Ramos (cell line): ENCODE results near the gene ABCB8.

Experiments
- in situ Hi-C: fragments of 300-500 bp; cut with MboI; formaldehyde crosslinking; loops from one replicate; pipeline ENCODE4 v1.14.3; 2022; ENCODE audit warnings: low sequenced_read_pairs; ENCODE audit not compliant: unreplicated experiment

The ABCB8 gene

DNA sequence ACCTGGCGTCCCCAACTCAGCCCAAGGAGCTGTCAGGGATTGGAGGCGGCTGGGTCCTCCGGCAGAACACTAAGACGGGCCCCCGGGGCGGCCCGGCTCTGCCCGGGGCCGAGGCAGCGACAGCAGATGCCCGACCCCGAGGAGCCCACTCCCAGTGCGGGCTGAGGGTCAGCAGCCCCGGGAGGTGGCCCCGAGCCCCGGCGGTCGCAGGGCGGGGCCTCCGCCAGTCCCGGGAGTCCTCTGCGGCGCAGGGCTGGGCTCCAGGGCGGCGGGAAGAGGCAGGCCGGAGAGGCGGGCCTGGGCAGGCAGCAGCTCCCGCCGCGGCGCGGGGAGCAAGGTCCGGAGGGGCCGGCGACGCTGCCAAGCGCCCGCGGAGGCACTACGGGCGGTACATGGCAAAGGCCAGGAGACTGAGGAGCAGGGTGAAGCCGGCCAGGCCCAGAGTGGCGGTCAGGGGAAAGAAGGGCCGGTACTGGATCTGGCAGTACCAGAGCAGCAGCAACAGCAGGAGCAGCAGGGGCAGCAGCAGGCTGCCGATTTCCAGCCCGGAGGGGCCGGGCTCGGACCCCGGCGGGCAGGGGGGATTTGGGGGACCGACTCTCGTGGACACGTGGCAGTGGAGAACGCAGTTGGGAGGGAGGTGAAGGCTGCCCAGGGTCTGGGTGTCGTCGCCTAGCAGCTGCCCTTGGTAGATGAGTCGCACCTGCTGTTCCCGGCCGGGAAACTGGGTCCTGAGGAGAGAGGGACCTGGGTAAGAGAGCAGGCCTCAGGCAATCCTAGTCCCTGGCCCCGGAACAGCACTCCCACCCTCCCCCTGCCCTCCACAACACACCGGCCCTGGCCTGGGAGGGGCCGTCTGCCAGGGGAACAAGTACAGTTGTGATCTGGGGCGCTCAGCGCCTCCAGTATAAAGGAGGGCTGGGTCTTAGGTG is 53.2 kb downstream of the ABCB8 start:
- in situ Hi-C loops: no loop called here

DNA sequence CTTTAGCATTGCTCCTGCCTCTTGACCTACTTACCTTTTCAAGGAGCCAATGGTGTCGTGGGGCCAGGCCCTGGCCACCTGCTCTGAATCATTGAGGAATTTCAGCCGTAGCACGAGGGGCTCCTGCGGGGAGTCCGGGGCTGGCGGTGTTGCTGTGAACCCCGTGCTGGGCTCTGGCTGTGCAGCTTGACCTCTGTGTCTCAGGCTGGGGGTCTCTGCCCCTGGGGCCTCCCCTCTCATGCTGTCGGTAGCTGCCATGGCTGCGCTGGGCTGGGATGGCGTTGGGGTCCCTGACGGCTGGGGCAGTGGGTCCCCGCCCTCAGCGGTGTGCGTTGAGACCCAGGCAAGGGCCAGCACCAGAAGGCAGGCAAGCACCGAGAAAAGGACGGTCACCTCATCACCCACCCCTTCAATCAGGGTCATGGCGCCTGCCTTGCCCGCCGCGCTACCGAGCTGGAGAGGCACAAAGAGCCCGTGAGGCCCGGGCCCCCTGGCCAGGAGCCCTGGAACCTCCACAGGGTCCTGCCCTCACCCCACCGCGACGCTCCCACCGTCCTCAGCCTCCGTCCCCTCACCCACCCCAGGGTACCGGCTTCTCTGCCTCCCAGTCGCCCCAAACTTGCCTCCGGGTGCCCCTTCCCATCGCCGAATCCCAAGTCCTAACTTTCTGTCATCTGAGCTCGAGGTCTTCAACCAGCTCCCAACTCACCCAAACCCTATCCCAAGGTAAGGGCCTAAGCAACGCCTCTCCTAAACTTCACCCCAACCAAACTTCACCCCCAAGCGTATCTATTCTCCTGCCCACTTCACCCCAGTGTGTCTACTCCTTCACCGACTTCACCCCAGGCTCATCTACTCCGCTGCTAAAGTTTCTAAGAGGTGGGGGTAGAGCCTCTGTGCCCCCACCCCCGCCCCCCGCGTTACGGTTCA is 54.2 kb downstream of the ABCB8 start:
- in situ Hi-C loops: no loop called here

DNA sequence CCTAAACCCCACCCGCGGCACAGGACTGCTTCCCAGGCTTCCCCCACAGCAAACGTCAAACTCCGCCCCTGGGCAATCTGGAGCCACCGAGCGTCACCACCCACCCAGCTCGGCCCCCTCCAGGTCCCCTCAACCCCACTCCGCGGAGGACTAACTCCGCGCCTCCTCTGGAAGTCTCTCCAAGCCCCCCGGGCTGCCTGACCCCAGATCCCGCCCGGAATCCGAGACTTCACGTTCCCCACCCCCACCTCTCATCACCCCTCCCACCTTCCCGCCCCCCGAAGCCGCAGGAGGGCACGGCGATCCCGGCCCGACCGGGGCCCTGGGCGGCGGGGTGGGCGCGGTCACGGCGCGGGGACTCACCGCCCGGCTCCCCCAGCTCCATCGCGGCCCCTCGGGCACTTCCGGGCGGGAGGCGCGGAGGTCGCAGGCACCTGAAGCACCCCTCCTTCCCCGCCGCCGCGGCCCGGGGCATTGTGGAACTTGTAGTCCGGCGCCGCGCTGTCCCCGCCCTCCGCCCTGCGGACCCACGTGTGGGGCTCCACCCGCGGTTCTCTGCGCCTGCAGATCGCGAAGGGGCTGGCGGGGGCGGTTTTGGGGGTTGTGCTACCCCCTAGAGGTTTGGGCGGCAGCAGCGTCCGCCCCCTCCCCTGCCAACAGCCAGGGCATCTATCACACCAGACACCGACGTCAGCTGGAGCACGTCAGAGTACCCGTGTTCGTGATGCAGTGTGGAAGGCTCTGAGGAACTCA is 55.0 kb downstream of the ABCB8 start, which contains the start of gene TMUB1:
Gene TMUB1 (minus strand): TSS at position 423 of the 753 bp plus-strand sequence. CDS start 930 bp downstream, outside the sequence.
- in situ Hi-C loops: no loop called here

DNA sequence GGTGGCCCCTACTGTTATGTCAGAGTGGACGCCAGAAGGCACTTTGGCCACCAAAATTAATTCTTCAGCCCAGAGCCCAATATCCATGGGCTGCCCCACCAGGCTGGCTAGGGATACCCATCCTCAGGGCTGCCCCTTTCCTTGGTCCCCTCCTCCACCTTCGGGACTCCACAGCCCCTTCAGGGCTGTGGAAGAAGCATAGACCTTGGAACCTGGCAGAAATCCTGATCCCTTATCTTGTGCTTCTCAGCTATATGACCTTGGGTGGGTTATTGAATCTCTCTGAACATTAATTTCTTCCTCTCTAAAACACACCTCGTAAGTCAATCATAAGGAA is 55.5 kb downstream of the ABCB8 start:
- in situ Hi-C loops: no loop called here

DNA sequence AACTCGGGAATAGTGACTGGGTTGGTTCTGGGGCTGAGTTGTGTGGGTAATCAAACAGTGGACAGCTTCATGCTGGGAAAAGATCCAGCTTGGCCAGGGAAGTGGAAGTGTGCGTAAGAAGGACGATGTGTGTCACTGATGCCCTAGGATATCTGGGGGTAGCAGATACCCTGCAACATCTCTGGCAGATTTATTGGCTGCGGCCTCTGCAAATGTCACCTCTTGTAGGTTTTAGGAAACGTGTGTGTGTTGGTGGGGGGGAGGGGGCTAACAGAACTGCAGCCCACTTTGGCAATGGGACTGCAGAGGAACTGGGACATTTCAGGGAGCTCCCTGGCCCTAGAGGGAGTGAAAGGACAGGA is 57.1 kb downstream of the ABCB8 start:
- in situ Hi-C loops: no loop called here

DNA sequence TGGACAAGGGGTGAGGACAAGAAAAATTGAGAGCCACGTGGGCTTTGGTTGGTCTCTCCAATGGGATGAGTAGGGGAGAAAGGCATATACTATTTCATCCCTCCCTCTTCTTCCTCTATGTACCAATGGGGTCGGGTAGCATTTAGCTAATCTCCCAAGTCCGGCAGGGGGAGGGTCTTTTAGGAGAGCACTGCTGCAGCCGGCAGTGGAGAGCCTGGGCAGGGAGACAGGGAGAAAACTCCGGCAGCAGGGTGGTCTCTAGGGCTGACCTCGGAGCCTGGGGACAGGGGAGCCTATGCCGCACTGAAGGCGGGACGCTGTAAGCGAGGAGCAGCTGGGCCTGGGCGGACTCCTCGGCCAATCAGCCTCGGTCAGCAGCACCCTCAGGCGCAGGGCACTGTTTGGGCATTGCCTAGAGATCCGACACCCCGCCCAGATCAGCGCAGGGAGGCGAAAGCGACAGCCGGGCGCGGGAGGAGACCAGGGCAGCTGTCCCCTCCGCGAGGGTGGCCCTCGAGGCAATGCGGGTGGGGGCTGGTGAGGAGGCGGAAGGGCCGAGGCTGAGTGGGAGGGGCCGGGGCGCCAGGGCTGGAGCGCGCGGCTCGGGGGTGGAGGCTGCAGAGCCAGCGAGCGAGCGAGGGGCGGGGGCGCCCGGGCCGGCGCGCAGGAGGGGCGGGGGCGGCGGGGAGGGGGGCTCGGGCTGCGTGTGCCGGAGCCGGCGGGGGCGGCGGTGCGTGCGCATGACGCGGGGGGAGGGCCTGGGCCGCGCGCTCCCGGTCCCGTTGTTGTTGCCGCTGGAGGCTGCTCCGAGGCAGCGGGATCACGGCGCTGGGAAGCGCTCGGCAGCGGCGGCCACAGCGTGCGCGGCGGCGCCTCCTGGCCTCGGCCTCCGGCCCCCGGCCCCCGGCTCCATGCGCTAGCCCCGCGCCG is 57.7 kb downstream of the ABCB8 start, which contains the start of gene AGAP3:
Gene AGAP3 (plus strand): TSS at position 785 of the 930 bp plus-strand sequence. CDS start 267 bp downstream, outside the sequence.
- in situ Hi-C loops: no loop called here

DNA sequence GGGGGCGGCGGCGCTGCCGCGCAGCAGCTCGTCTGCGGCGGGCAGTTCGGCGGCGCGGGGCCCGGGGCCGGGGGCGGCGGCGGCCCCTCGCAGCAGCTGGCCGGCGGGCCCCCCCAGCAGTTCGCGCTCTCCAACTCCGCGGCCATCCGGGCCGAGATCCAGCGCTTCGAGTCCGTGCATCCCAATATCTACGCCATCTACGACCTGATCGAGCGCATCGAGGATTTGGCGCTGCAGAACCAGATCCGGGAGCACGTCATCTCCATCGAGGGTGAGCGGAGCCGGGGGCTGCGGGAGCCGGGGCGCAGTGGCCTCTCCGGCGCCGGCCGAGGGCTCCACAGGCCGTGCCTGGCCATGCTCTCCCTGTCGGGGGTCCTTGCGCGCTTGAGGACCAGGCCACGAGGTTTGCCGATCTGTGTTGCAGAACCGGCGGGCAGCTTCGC is 58.6 kb downstream of the ABCB8 start:
- in situ Hi-C loops: no loop called here

DNA sequence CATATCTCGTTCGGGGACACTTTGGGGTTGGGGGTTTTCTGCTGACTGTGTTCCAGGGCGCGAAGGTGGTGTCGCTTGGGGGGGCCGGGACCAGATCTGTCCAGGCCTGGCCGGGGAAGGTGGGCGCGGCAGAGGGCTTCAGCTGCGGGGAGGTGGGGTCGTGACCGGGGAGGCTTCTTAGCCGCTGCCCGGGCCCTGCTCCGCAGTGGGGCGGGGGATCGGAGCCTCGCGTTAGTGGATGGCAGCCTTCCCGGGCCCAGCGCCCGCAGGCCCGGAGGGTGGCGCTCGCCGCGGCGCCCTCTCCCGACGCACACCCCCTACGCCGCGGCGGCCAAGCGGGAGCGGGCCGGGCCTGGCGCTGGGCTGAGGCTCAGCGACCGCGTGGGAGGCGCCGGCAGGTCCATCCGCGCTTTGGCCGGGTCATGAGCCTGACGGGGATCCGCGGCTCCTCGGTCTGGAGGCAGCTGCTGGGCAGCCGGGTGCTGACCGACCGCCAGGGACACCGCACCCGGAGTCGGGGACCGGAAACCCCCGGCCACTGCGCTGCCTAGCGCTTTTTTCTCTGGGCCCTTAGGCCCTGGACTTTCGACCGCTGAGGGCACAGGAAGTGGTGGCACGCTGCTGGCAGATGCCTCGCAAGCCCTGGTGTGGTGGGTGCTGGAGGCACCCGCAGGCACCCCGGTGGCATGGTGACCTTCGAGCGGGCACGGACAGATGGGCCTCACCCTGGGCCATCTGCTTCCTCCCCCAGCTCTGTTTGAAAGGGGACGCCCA is 59.2 kb downstream of the ABCB8 start:
- in situ Hi-C loops: no loop called here

DNA sequence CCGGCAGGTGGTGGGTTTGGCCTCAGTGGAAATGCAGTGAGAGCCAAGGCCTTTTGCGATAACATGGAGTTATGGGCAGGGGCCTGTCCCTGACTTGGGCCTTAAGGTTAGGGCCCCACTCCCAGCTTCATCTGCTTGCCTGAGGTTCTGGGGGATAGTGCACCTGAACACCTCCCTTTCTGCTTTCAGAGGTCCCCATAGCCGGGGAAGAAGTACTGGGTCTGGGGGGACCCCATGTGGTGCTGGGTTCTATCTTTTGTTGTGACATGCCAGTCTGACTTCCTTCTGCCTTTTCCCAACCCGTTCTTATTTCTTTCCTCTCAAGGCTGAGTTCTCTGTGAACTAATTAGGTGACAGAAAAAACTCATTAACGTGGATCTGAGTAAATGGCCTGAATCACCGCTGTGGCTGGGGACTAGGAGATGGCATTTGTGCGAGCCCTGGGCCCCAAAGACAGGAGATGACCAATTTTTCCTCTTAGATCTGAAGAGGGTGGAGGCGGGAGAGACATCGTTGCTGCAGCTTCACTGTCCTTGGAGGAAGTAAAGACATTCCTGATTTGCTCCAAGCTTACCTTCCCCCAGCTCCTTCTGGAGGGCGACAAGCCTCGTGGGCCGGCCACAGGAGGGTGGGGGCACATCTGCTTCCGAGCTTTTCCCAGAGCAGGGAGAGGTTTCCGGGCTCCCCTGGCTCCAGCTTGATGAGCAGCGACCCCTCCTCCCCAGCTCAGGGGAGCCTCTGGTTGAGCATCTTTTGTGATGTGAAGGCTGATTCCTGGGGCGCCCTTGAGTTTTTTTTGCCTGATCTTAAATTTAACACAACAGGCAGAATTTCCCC is 60.0 kb downstream of the ABCB8 start:
- in situ Hi-C loops: no loop called here

DNA sequence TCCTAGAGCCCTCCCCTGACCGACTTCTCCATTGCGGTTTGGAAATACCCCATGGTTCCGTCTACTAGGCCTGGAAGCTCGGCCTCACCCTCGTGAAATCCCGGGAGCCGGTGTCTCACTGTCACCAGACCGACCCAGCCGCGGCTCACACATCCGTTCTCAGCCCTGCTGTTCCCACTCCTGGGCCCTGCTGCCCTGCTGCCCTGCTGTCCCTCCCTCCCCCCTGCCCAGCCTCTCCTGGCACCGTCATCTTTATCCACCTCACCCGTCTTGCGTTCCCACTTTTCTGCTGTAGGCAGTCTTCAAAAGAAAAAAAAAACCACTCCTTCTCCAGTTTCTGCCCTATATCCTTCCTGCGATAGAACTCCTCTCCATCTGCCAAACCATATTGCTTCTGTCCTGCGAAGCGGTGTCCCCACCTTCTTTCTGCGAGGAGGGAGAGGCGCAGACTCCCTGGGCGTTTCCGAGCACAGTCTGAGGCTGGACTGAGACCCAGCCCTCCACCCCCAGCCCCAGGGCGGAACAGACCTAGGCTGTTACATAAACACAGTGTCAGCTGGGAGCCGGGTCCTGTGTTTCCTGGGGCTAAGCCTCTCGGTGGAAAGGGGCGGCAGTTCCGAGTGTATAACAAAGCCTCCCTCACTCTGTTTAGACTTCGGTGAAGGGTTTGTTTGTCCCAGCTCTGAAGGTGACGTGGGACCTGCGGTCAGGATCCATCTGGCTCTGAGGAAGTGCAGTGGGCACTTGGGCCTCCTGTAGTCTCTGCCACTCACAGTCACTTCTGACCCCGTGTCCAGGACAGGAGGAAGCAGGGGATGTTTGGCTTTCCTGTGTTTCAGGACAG is 60.8 kb downstream of the ABCB8 start:
- in situ Hi-C loops: no loop called here

DNA sequence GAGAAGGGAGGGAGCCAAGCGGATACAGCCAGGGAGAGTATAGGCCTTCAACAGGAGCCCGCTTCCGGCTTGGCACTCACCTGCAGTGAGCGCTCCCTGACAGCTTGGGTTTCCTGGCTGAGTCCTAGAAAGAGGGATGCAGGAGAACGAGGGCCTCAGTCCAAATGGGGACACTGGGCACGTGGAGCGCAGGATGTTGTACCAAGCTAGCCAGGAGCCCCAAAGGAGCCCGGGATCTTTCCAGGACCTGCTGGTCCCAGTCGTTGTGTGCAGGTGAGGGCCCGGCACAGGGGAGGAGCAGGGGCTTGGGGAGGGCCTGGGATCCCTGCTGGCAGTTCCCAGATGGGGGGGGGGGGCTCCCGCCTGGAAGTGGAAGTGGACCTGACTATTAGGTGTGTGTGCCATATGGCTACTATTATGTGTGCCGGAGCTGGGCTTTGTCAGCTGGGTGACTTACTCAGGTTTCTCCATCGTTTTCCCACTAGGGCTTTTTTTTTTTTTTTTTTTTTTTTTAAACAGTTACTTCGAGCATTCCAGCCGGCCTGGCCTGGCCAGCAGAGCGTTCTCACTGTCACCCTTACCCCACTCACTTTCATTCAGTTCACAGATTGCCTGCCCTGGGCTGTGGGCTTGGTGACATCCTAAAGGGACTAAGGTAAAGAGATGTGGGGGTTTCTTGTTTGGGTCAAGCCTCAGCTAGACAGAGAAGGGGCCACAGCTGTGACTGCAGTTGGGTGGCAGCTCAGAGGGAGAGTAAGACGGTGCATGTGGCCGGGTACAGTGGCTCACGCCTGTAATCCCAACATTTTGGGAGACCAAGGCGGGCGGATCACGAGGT is 61.9 kb downstream of the ABCB8 start:
- in situ Hi-C loops: no loop called here

DNA sequence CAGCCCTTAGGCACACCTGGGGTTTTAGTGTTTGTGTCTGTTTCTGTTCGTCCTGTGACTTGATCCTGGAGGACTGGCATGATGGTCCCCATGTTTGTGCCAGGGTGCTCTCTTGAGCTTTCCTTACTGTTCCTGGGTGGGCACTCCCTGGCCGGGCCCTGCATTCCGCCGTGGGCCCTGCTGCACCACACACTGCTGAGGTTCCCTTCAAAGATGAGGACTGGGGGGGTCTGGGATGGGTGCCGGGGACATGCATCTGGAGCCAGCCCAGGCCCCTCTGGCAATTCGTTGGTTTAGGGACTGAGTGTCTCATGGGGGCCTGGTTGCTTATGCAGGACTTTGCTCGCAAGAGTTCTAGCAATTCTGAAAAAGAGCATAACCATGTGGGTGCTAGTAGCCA is 62.8 kb downstream of the ABCB8 start:
- in situ Hi-C loops: no loop called here

DNA sequence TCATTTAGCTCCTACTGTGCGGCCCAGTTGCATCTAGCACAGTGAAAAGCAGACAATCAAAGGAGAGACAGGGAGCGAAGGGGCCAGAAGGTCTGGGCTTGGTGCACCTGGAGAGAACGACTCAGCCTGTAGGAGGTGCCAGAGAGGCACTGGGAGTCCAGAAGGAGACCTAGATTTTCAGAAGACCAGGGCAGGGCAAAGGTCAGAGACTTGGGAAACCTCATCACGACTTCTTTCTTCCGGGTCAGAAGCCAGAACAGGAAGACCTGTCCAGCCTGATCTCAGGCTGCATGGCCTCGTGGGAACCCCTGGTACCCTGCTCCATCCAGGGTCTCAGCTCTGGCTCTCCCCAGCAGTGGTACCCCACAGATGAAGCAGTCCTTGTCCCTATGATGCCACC is 63.2 kb downstream of the ABCB8 start:
- in situ Hi-C loops: no loop called here

DNA sequence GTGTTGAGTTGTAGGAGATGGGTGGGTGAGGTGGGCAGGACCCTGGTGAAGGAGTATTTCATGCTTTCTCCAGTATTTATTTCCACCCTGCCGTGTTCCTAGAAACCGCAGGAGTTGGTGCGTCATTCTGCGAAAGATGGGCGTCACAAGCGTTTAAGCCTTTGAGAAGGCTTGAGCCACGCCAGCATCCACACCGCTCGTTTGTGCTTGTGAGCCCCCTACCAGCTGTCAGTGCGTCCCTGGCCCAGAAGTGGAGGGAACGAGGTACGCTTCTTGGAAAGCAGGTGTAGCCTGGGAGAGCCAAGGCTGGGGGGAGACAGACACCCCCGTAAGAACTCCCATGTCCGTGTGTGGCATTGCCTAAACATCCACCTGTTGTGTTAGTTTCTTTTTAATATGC is 63.7 kb downstream of the ABCB8 start:
- in situ Hi-C loops: no loop called here

DNA sequence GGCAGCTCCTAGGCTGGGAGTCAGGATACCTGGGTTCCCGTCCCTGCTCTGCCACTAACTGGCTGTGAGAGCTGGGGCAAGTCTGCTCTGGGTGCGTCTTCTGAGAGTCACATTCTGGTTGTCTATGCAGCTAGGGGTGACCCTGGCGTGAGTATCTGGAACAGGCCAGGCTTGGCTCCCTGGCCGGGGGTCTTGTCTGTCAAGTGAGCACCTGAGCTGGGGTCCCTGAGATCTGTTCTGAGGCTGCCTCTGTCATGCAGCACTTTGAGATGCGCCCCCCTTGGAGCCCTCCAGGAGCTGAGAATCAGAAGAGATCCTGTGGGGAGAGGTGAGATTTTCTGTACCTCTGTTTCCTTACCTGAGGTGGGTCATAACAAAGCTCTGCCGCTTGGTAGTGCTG is 65.5 kb downstream of the ABCB8 start:
- in situ Hi-C loops: no loop called here

DNA sequence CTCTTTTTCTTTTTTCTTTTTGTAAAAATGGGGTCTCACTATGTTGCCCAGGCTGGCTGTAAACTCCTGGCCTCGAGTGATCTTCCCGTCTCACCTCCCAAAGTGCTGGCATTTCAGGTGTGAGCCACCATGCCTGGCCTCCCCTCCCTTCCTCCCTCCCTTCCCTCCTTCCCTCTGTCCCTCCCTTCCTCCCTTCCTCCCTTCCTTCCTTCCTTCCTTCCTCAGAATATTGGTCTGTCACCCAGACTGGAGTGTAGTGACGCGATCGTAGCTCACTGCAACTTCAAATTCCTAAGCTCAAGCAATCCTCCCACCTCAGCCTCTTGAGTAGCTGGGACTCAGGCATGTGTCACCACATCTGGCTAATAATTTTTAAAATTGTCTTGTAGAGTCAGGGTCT is 66.4 kb downstream of the ABCB8 start:
- in situ Hi-C loops: no loop called here
